ENCODE data around the gene DAPP1. TPM values are rescaled to one million over a fixed set of nuclear protein-coding genes. Genes with fewer than 3 reads are reported as not detected.

DAPP1 gene
- total and polyA plus RNA-seq, 2 of the 8 experiments (the other 6 are each of a cell fraction or from before 2014, with no cell fraction given), result not detected

GRCh38 chr4:99843413-99843812 is 26.8 kb downstream of the DAPP1 start:
- Histone ChIP-seq H2BK15ac (ENCODE audit: low read length) (no peak overlapping the region), H3K9me3 (ENCODE audit: insufficient read depth in 2 of 2, low read depth in 1 of 2, low read length in 1 of 2) (no peaks in the 10 kb centered on the region), H3K4me3 (ENCODE audit: extremely low read depth in 1 of 4, insufficient read depth in 2 of 4, low read depth in 3 of 4, low read length in 4 of 4) (no peak overlapping the region), H3K36me3 (ENCODE audit: control insufficient read depth in 2 of 4, insufficient read depth in 4 of 4, low read length in 3 of 4) (no peaks in the 10 kb centered on the region), H3K4me2 (ENCODE audit: insufficient read depth in 1 of 2, low read depth in 2 of 2, low read length in 2 of 2) (no peak overlapping the region), H3K79me2 (ENCODE audit: control insufficient read depth in 1 of 2, insufficient read depth in 2 of 2, low read length in 2 of 2) (no peaks in the 10 kb centered on the region), H2AK5ac (ENCODE audit: low read depth, low read length) (no peak overlapping the region), H3K79me1 (ENCODE audit: low read depth, low read length) (no peaks in the 10 kb centered on the region), H4K91ac (replicated peaks; ENCODE audit: insufficient read length, low read length) (no peak overlapping the region), H3K23me2 (ENCODE audit: low read depth, low read length) (no peaks in the 10 kb centered on the region), H2AFZ (ENCODE audit: low read length) (no peak overlapping the region), H3K4ac (replicated peaks; ENCODE audit: insufficient read length, low read depth, low read length) (no peak overlapping the region), H2BK20ac (ENCODE audit: low read length) (no peak overlapping the region), H2BK120ac (replicated peaks; ENCODE audit: low read depth, low read length) (no peak overlapping the region), H2BK5ac (ENCODE audit: low read depth, low read length) (no peak overlapping the region), H4K20me1 (replicated peaks in 1 of 2; ENCODE audit: control insufficient read depth in 1 of 2, insufficient read depth in 2 of 2, low read length in 2 of 2) (no peaks in the 10 kb centered on the region), H3K56ac (replicated peaks; ENCODE audit: insufficient read length, low read depth, low read length) (no peak overlapping the region), H3K23ac (ENCODE audit: insufficient read length) (no peak overlapping the region), H3K14ac (ENCODE audit: insufficient read length) (no peak overlapping the region), H3K9ac (replicated peaks in 1 of 4; ENCODE audit: extremely low read depth in 1 of 4, low read depth in 3 of 4, low read length in 3 of 4) (no peak overlapping the region), H3K18ac (ENCODE audit: extremely low read depth, low read length) (no peak overlapping the region), H4K8ac (ENCODE audit: extremely low read depth, insufficient read depth, low read length) (no peak overlapping the region), H4K5ac (ENCODE audit: insufficient read length, low read depth, low read length) (no peak overlapping the region), H3K4me1 (replicated peaks in 1 of 4; ENCODE audit: control insufficient read depth in 3 of 4, insufficient read depth in 4 of 4, low read length in 3 of 4) (no peaks in the 10 kb centered on the region), H3K27ac (ENCODE audit: low read depth, low read length) (no peak overlapping the region), H3K27me3 (replicated peaks in 1 of 4; ENCODE audit: control insufficient read depth in 3 of 4, extremely low read depth in 1 of 4, insufficient read depth in 3 of 4, low read length in 3 of 4) (no peaks in the 10 kb centered on the region), H2BK12ac (ENCODE audit: low read depth, low read length) (no peak overlapping the region)
- no peak for TF ChIP-seq E2F6 (IDR thresholded peaks at IDR 0.05)
- TF ChIP-seq KDM4A (IDR thresholded peaks at IDR 0.05; ENCODE audit: low read depth, low read length, severe bottlenecking), result no peak
- no peak for TF ChIP-seq EZH2 (IDR thresholded peaks at IDR 0.05; ENCODE audit: low read depth, low read length, severe bottlenecking)
- no peak for TF ChIP-seq HDAC6 (IDR thresholded peaks at IDR 0.05; ENCODE audit: low read depth, low read length)
- TF ChIP-seq FOSL1 (IDR thresholded peaks at IDR 0.05; ENCODE audit: insufficient read depth, low read depth, low read length), result no peak
- TF ChIP-seq MAFK (IDR thresholded peaks at IDR 0.05; ENCODE audit: low read depth, low read length), result no peak
- no peak for TF ChIP-seq CBX5 (IDR thresholded peaks at IDR 0.05; ENCODE audit: low read depth, low read length)
- TF ChIP-seq SP4 (IDR thresholded peaks at IDR 0.05; ENCODE audit: low read length), result no peak
- no peak for TF ChIP-seq YY1 (IDR thresholded peaks at IDR 0.05; ENCODE audit: low read depth, low read length)
- no peak for TF ChIP-seq GTF2F1 (IDR thresholded peaks at IDR 0.05; ENCODE audit: borderline replicate concordance, low read depth, low read length)
- TF ChIP-seq BCL11A (IDR thresholded peaks at IDR 0.05; ENCODE audit: low read depth in 2 of 2, low read length in 2 of 2), result no peak
- no peak for TF ChIP-seq CHD1 (IDR thresholded peaks at IDR 0.05; ENCODE audit: low read depth, low read length)
- ChIA-PET POLR2A (ENCODE audit: partially characterized antibody) (no interaction called here), CTCF (ENCODE audit: partially characterized antibody) (no interaction called here)
- DNase-seq (ENCODE audit: low read depth in 1 of 2, low spot score in 2 of 2) (no peak), FAIRE-seq (no peak)

Data from H1 (cell line).